Measurements from ENCODE around the gene PDE4D. TPM values are rescaled to one million over a fixed set of nuclear protein-coding genes. Genes with fewer than 3 reads are reported as not detected.

PDE4D gene
- total and polyA plus RNA-seq, 11 donors: 5.2 to 68.3 (median 42.1) TPM

- no peaks in the 10 kb centered on the region for H3K27me3 ChIP-seq
- no peaks in the 10 kb centered on the region for H3K4me1 ChIP-seq
- DNase-seq (no peak), ATAC-seq (no peak)
- H3K9me3 ChIP-seq: no peaks in the 10 kb centered on the region
- H3K27ac ChIP-seq: no peak overlapping the region
- WGBS, 4 donors: 44 to 58% (median 50%) methylated on average over 1 of the region's 1 CpG
- intact Hi-C loops (cut with DNase I): loop anchor here (2.0 to 10.0 kb wide), 9 partner anchors 112 to 298 kb away; no protein-coding TSS in a partner anchor
- no peak overlapping the region for H3K4me3 ChIP-seq
- H3K36me3 ChIP-seq: no peaks in the 10 kb centered on the region
- TF ChIP-seq, protein P1, sequence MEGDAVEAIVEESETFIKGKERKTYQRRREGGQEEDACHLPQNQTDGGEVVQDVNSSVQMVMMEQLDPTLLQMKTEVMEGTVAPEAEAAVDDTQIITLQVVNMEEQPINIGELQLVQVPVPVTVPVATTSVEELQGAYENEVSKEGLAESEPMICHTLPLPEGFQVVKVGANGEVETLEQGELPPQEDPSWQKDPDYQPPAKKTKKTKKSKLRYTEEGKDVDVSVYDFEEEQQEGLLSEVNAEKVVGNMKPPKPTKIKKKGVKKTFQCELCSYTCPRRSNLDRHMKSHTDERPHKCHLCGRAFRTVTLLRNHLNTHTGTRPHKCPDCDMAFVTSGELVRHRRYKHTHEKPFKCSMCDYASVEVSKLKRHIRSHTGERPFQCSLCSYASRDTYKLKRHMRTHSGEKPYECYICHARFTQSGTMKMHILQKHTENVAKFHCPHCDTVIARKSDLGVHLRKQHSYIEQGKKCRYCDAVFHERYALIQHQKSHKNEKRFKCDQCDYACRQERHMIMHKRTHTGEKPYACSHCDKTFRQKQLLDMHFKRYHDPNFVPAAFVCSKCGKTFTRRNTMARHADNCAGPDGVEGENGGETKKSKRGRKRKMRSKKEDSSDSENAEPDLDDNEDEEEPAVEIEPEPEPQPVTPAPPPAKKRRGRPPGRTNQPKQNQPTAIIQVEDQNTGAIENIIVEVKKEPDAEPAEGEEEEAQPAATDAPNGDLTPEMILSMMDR (IDR thresholded peaks at IDR 0.05): peak; percentile 40 to 74 (median 48)
- no peak for TF ChIP-seq POLR2A (IDR thresholded peaks at IDR 0.05)
Measured at GRCh38 chr5:59506285-59506877, 387.1 kb downstream of the PDE4D start.

- intact Hi-C loops (cut with DNase I): loop anchor here in 6 of 10 donors (2.0 to 10.0 kb wide), 5 partner anchors 109 to 301 kb away; no protein-coding TSS in a partner anchor
Measured at GRCh38 chr5:59504043-59504442, 389.5 kb downstream of the PDE4D start.

DNA sequence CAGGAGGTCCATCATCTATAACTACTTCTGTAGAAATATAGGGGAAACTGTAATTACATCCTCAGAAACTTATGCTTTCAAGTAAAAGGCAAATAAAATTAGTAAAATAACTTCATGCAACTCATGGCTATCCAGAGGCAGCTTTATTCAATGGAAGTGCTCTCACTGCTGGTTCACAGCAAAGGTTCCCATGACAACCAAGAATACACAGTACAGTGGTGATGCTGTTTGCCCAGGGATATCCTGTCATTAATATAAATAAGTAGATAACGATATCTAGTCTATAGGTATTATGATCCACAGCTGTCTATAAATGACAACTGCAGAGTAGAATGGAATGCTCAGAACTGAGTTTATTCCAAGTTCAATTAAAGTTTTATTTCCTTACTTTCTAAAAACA is 390.3 kb downstream of the PDE4D start:
- H3K27me3 ChIP-seq: no peaks in the 10 kb centered on the region
- no peaks in the 10 kb centered on the region for H3K4me1 ChIP-seq
- no peak overlapping the region for H3K4me3 ChIP-seq
- intact Hi-C loops (cut with DNase I): loop anchor here in 5 of 10 donors (5.0 to 10.0 kb wide), 4 partner anchors 108 to 302 kb away; no protein-coding TSS in a partner anchor
- no peaks in the 10 kb centered on the region for H3K36me3 ChIP-seq
- 48 to 69% (median 60%) methylated on average over 1 of the region's 1 CpG for WGBS, 4 donors
- no peak overlapping the region for H3K27ac ChIP-seq
- DNase-seq: no peak
- no peak for ATAC-seq
- H3K9me3 ChIP-seq: no peaks in the 10 kb centered on the region
- TF ChIP-seq, protein P1 (IDR thresholded peaks at IDR 0.05): no peak
- no peak for TF ChIP-seq POLR2A (IDR thresholded peaks at IDR 0.05)

More at GRCh38 chr5:59504043-59504442, 389.5 kb downstream of the PDE4D start:
- Histone ChIP-seq H3K9me3 (no peaks in the 10 kb centered on the region), H3K4me1 (no peaks in the 10 kb centered on the region), H3K36me3 (no peaks in the 10 kb centered on the region), H3K27ac (no peak overlapping the region), H3K4me3 (no peak overlapping the region), H3K27me3 (no peaks in the 10 kb centered on the region)
- TF ChIP-seq, protein P1 (IDR thresholded peaks at IDR 0.05): no peak
- no peak for TF ChIP-seq POLR2A (IDR thresholded peaks at IDR 0.05)
- ATAC-seq: no peak
- no peak for DNase-seq

DNA sequence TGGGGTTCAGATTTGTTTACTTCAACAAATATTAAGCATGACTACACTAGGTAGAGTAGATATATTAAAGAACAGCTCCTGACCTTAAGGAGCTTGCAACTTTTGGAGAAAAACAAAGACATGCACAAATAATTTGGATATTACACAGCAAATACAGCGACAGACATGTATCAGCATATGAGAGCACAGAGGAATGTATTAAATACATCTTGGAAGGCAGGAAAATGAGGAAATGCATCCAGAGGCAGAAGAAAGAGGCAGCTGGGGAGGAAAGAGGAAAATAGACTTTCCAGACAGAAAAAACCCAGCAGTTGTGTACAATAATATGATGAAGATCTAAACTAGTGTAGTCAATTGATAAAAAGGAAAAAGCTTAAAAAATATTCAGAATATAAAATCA is 392.2 kb downstream of the PDE4D start:
- intact Hi-C loops (cut with DNase I): loop anchor here in 5 of 10 donors (5.0 to 10.0 kb wide), 4 partner anchors 107 to 303 kb away; no protein-coding TSS in a partner anchor
- Histone ChIP-seq H3K4me1 (no peaks in the 10 kb centered on the region), H3K27me3 (no peaks in the 10 kb centered on the region), H3K4me3 (no peak overlapping the region), H3K36me3 (no peaks in the 10 kb centered on the region), H3K9me3 (no peaks in the 10 kb centered on the region), H3K27ac (no peak overlapping the region)
- no peak for DNase-seq
- no peak for TF ChIP-seq POLR2A (IDR thresholded peaks at IDR 0.05)
- WGBS, 4 donors: 63 to 74% (median 67%) methylated on average over 1 of the region's 1 CpG
- ATAC-seq: no peak

Measured in heart left ventricle (tissue), 16 donors.